RWPE1 (cell line): ENCODE data around the gene FKBP9.
"Not testable (repeated sequence)": the region's sequence is repeated elsewhere in the genome, so short reads cannot be mapped to it uniquely, and the experiment has no call there.

Source experiments
- CTCF ChIA-PET: fragments of 350-600 bp; sonication (Branson Sonifier 250); formaldehyde crosslinking; extraction: SDS; loops from one replicate; lab custom pipeline; 2021; lab: Yijun Ruan, JAX
- POLR2A ChIA-PET: fragments of 400-600 bp; formaldehyde crosslinking; extraction: SDS; loops from one replicate; lab custom pipeline; 2020; ENCODE audit warnings: antibody characterized with exemption; ENCODE audit not compliant: low non-redundant PET; lab: Yijun Ruan, JAX
- DNase-seq: peaks from one replicate; pipeline ENCODE4 v3.0.0; 2012; ENCODE audit warnings: low spot score
- H3K27ac ChIP-seq: fragments of 450-650 bp; 2 replicates; pipeline ENCODE4 v1.5.1; 2017
- CTCF ChIP-seq: fragments of 450-650 bp; conservative IDR thresholded peaks from 2 replicates; pipeline ENCODE4 v1.5.1; 2017; ENCODE audit warnings: low read depth, mild to moderate bottlenecking

The FKBP9 gene

DNA sequence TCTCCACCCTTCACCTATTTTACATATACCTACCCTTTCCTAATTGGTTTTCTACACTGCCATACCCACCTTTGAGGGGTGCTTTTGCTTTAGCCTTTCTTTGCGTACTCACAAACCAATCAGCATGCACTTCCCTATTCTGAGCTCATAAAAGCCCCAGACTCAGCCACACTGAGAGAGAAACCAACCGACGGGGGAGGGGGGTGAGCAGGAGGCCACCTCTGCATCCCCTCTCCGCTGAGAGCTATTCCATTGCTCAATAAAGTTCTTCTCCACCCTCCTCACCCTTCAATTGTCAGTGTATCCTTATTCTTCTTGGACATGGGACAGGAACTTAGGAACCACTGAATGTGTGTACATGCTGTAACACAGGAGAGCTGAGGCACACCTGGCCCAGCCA is 9.0 kb upstream of the FKBP9 start:
- no peak for TF ChIP-seq CTCF
- ChIA-PET POLR2A (no interaction called here), CTCF (no interaction called here)
- H3K27ac ChIP-seq = no peak overlapping the region
- DNase-seq = no peak

GRCh38 chr7:32952876-32953275 is 4.4 kb upstream of the FKBP9 start:
- CTCF ChIA-PET = interaction anchor here (0.7 kb wide), 1 partner anchor 60 kb away, joined by 3 read pairs; no protein-coding TSS in a partner anchor
- POLR2A ChIA-PET = no interaction called here
- no peak overlapping the region for H3K27ac ChIP-seq
- DNase-seq = no peak
- no peak for TF ChIP-seq CTCF

DNA sequence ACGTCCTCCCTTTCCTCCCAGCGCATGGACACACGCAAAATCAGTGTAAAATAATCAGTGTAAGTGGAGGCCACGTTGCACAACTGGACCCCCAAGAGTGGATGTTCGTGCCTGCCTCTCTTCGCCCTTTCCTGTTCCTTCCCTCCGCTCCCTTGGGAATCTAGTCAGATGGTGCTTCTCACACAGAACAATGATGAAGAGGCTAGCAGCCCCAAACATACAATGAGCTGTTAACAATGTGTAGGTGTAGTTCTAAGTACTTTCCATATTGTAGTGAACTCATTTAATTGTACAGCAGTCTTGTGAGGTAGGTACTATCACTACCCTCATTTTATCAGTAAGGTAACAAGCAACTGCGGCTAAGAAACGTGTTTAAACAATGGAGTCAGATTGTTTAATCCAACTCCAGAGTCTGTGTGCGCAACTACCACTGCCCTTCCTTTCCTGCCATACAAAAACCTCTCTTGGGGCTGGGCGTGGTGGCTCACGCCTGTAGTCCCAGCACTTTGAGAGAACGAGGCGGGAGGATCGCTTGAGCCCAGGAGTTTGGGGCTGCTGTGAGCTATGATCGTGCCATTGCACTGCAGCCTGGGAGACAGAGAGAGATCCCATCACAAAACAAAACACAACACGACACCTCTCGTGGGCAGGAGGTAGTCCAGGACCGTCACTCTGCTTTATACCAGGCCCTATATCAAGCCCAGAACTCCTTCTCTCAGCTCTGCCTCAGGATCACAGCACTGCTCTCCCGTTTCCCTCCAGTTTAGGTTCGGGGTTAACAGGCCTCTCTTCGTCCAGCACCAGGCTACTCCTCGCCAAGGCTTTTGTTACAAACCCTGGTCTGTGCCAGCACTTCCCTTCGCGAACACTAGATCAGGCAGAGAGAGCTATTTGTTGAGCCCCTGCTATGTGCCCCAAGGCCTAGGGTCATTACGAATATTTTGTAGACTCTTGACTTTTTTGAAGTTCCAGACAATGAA is 1.1 kb downstream of the FKBP9 start:
- DNase-seq = peak; percentile 48
- POLR2A ChIA-PET = interaction anchor here (1.4 kb wide), 1 partner anchor 15 kb away, joined by 11 read pairs; no protein-coding TSS in a partner anchor

GRCh38 chr7:32963880-32964301 is 6.7 kb downstream of the FKBP9 start:
- POLR2A ChIA-PET, CTCF ChIA-PET, DNase-seq: not testable (repeated sequence)

More for the DNA sequence above, 1.1 kb downstream of the FKBP9 start:
- no peak for TF ChIP-seq CTCF
- H3K27ac ChIP-seq = peak overlapping the region; percentile 96
- CTCF ChIA-PET = interaction anchor here (0.9 to 1.7 kb wide), 2 partner anchors 15 to 73 kb away, joined by 4 to 7 read pairs; no protein-coding TSS in a partner anchor

DNA sequence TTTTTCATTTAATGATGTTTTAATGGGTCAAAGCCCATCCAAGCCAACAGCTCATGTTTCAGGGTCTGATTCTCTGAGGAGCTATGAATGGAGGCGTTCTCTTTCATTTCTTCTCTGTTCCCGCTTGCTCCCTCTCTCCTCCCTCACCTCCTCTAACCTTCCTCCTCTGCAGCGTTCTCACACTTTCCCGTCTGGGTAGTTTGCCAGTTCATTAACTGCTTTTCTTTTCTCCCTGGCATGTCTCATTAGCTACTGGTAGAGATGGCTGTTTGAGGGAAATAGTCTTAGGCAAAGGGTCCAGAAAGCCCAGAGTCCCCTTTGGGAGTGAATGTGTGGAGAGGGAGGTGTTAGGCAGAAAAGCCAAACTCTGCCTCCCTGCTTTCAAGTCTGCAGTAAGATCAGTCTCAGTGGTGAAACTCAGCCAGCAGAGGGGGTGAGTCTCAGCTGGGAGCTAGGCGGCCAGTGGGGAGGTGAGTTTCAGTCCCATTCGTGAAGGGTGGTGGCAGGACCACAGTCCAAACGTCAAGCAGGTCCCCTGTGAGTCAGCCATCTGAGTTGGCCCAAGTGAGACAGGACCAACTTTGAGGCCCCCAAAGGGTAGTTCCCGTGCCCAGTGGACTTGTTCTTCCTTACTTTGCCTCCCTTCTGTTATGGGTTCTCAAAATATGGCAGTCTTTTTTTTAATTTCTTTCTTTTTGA is 7.4 kb downstream of the FKBP9 start:
- CTCF ChIA-PET, POLR2A ChIA-PET, DNase-seq: not testable (repeated sequence)
- TF ChIP-seq CTCF = peak; percentile 12; the same call in 1 of the 2 replicates
- H3K27ac ChIP-seq = peak overlapping the region; percentile 18; the same call in 1 of the 2 replicates

More at GRCh38 chr7:32963880-32964301, 6.7 kb downstream of the FKBP9 start:
- H3K27ac ChIP-seq = peak overlapping the region; percentile 46

- CTCF ChIA-PET, H3K27ac ChIP-seq, DNase-seq, POLR2A ChIA-PET: not testable (repeated sequence)
Measured at GRCh38 chr7:32966489-32967267, 9.4 kb downstream of the FKBP9 start.

- POLR2A ChIA-PET, CTCF ChIA-PET, H3K27ac ChIP-seq, DNase-seq: not testable (repeated sequence)
Measured at GRCh38 chr7:32967268-32967582, 10.0 kb downstream of the FKBP9 start.

DNA sequence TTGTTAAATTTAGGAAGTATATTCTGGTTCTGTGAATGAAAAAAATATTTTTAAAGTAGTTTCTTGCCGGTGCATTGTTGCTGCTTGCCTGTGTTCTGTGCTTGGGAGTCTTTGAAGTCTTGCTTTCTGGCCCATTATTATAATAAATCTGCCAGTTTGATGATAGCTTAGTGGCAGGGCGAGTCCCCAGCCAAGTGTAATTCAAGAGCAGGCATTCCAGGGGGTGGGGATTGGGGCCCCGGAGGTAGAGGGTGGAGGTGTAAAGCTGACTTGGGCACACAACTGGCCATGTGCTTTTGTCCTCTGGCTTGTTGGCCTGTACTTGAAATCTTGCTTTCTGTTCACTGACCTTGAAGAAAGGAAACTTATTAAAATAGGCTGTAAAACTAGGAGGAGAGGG is 14.7 kb downstream of the FKBP9 start:
- CTCF ChIA-PET, DNase-seq, POLR2A ChIA-PET: not testable (repeated sequence)
- H3K27ac ChIP-seq = peak overlapping the region; percentile 49

GRCh38 chr7:32977159-32977558 is 19.9 kb downstream of the FKBP9 start:
- CTCF ChIA-PET, H3K27ac ChIP-seq, POLR2A ChIA-PET: not testable (repeated sequence)
- peak; percentile 31 for DNase-seq

- POLR2A ChIA-PET, CTCF ChIA-PET: not testable (repeated sequence)
- DNase-seq = peak; percentile 69
- H3K27ac ChIP-seq = peak overlapping the region; percentile 80
Measured at GRCh38 chr7:32979246-32979645, 22.0 kb downstream of the FKBP9 start.

DNA sequence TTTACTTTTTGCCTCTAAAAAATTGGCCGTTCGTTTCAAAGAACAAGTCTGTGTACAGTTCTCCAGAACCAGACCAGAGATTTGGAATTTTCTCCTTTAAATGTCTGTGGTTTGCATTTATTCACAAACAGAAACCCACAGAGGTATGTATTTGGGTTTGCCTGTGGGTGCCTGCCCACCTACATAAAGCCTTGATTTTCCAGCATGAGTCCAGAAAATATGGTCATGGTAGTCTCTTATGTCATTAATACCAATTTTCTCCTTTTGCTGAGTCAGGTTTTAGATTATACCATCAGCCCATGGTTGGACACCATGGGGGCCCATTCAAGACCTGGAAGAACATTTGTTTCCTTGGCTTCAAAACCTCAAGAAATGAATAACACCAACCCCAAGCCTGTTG is 22.7 kb downstream of the FKBP9 start:
- H3K27ac ChIP-seq, CTCF ChIA-PET, POLR2A ChIA-PET, DNase-seq: not testable (repeated sequence)
